Left lung (tissue), 10 donors: ENCODE measurements around the gene USP30. TPM values are rescaled to one million over a fixed set of nuclear protein-coding genes. Genes with fewer than 3 reads are reported as not detected.

Experiments used
- ATAC-seq: fragments of 200-7000 bp; cut with Tn5 transposase; one replicate; pipeline ENCODE4 v1.9.1; 2020; ENCODE audit warnings: moderate library complexity
- DNase-seq, 4 donors: peaks; one replicate each; pipeline ENCODE4 v3.0.0-alpha.2; 2013 to 2020
- H3K27ac ChIP-seq, 2 donors: fragments of 200-600 bp; sonication (generic) in 1 of 2; one replicate each; pipeline versions ENCODE4 v1.5.0 to v1.8.0; 2020 to 2021
- H3K27me3 ChIP-seq, 2 donors: fragments of 200-600 bp; sonication (generic) in 1 of 2; one replicate each; pipeline versions ENCODE4 v1.5.0 to v1.8.0; 2020 to 2021
- H3K36me3 ChIP-seq, 2 donors: fragments of 200-600 bp; sonication (generic) in 1 of 2; one replicate each; pipeline versions ENCODE4 v1.5.0 to v1.8.0; 2020 to 2021
- H3K4me1 ChIP-seq, 2 donors: fragments of 200-600 bp; one replicate each; pipeline ENCODE4 v1.8.0; 2021
- H3K4me3 ChIP-seq, 2 donors: fragments of 200-600 bp; sonication (generic) in 1 of 2; one replicate each; pipeline versions ENCODE4 v1.5.0 to v1.8.0; 2020 to 2021; ENCODE audit warnings: mild to moderate bottlenecking in 1 of 2
- H3K9me3 ChIP-seq, 2 donors: fragments of 200-600 bp; sonication (generic) in 1 of 2; one replicate each; pipeline versions ENCODE4 v1.5.0 to v1.8.0; 2020 to 2021
- CTCF ChIP-seq, 2 donors: fragments of 200-600 bp; sonication (generic) in 1 of 2; IDR thresholded peaks; one replicate each; pipeline versions ENCODE4 v1.5.0 to v1.8.0; 2021; ENCODE audit warnings: antibody characterized with exemption in 2 of 2
- intact Hi-C, 2 donors: fragments of 100-400 bp; cut with DNase I; formaldehyde crosslinking; loops; one replicate each; pipeline versions ENCODE4 v1.11.2 to v1.14.2; 2022
- polyA plus RNA-seq, 6 donors: library from polyadenylated mRNA; unstranded; fragments of 120-200 nt; gene quantifications; one replicate each; pipeline ENCODE4 v1.2.1, GENCODE V29; 2013; ENCODE audit not compliant: insufficient read length in 6 of 6
- total RNA-seq, 2 donors: library from RNA; stranded (reverse); fragmentation: NEBNext Ultra II Directional; extraction: Animal tissue kit (Norgen Biotek cat#: 25700); gene quantifications; one replicate each; pipeline ENCODE4 v1.2.1, GENCODE V29; 2021
- donor health status: DM: no; HTN: yes; CAD: no.
- donor health status: DM: no; HTN: no; CAD: no.

USP30 gene
- total and polyA plus RNA-seq, 8 donors: 7.1 to 28.0 (median 24.3) TPM

GRCh38 chr12:109058773-109059172, 6.4 kb downstream of the USP30 start:
- no peak for TF ChIP-seq CTCF (IDR thresholded peaks at IDR 0.05)
- H3K27ac ChIP-seq: no peak overlapping the region
- intact Hi-C loops: no loop called here
- no peaks in the 10 kb centered on the region for H3K27me3 ChIP-seq
- DNase-seq (no peak), ATAC-seq (no peak)
- H3K4me1 ChIP-seq: peaks cover under 1 to 6% of the 10 kb centered on the region in 2 donors
- H3K36me3 ChIP-seq: peaks cover 0 to 39% of the 10 kb centered on the region in 2 donors
- H3K4me3 ChIP-seq: no peak overlapping the region
- no peaks in the 10 kb centered on the region for H3K9me3 ChIP-seq

GRCh38 chr12:109064143-109064542, 11.8 kb downstream of the USP30 start:
- TF ChIP-seq CTCF (IDR thresholded peaks at IDR 0.05): no peak
- intact Hi-C loops: no loop called here
- ATAC-seq (no peak), DNase-seq (no peak)
- Histone ChIP-seq H3K4me3 (no peak overlapping the region), H3K27me3 (no peaks in the 10 kb centered on the region), H3K4me1 (no peaks in the 10 kb centered on the region), H3K36me3 (peaks cover 0 to 39% of the 10 kb centered on the region in 2 donors), H3K9me3 (no peaks in the 10 kb centered on the region), H3K27ac (no peak overlapping the region)

- TF ChIP-seq CTCF (IDR thresholded peaks at IDR 0.05): no peak
- H3K27ac ChIP-seq: no peak overlapping the region
- peaks cover 0 to 43% of the 10 kb centered on the region in 2 donors for H3K36me3 ChIP-seq
- no peak overlapping the region for H3K4me3 ChIP-seq
- H3K9me3 ChIP-seq: no peaks in the 10 kb centered on the region
- H3K27me3 ChIP-seq: no peaks in the 10 kb centered on the region
- intact Hi-C loops: no loop called here
- DNase-seq (no peak), ATAC-seq (no peak)
- no peaks in the 10 kb centered on the region for H3K4me1 ChIP-seq
These were observed 12.9 kb downstream of the USP30 start for GRCh38 chr12:109065154-109065852.

- ATAC-seq (no peak), DNase-seq (no peak)
- no peak for TF ChIP-seq CTCF (IDR thresholded peaks at IDR 0.05)
- H3K27me3 ChIP-seq: no peaks in the 10 kb centered on the region
- H3K36me3 ChIP-seq: peaks cover 0 to 45% of the 10 kb centered on the region in 2 donors
- no peaks in the 10 kb centered on the region for H3K9me3 ChIP-seq
- H3K27ac ChIP-seq: no peak overlapping the region
- H3K4me1 ChIP-seq: no peaks in the 10 kb centered on the region
- H3K4me3 ChIP-seq: no peak overlapping the region
- intact Hi-C loops: no loop called here
These were observed 13.4 kb downstream of the USP30 start for GRCh38 chr12:109065853-109066193.

- Histone ChIP-seq H3K36me3 (peaks cover 0 to 70% of the 10 kb centered on the region in 2 donors), H3K4me1 (no peaks in the 10 kb centered on the region), H3K27ac (no peak overlapping the region), H3K4me3 (no peak overlapping the region), H3K27me3 (no peaks in the 10 kb centered on the region), H3K9me3 (no peaks in the 10 kb centered on the region)
- no peak for TF ChIP-seq CTCF (IDR thresholded peaks at IDR 0.05)
- ATAC-seq (no peak), DNase-seq (no peak)
- intact Hi-C loops: no loop called here
These were observed 17.2 kb downstream of the USP30 start for GRCh38 chr12:109069307-109070271.
